ENCODE results near the gene TXNDC2. TPM values are rescaled to one million over a fixed set of nuclear protein-coding genes. Genes with fewer than 3 reads are reported as not detected.

Gene TXNDC2
- total RNA-seq = 0.10 TPM in 1 of 2 replicates, not detected in the other

DNA sequence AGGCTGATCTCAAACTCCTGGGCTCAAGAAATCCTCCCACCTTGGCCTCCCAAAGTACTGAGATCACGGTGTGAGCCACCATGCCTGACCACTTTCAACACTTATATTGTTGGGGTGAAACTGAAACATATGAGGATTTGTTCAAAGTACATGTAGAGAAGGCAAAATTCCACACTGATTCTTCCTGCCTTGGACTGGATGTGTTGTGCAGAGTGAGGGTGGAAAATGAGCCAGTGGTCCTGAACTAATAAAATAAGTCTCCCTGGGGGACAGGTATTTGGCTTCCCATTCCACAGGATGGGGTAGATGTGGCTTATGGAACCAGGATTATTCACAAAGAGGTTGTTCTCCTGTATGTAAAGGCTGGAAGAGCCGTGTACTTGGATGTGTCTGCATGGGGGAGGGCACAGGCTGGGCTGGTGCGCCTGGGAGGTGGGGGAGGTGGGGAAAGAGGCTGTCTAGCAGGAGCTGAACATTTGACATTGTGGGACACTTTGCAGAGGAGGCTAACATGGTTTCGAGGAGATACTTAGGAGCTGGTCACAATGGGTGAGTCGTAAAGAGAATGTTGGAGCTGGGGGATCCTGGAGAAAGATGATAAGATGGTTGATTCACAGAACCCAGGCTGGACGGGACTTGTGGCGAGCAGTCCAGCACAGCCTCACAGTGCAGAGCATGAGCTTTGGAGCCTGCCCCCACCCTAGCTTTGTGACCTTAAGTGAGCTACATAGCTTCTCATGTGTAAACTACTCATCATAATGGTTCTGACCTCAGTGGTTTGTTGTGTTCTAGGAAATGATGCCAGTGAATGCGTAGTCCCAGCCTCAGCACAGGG is at the start of gene TXNDC2:
Gene TXNDC2, plus strand, starts transcription at position 804 of the 835 bp plus-strand sequence. CDS start 708 bp downstream, outside the sequence.

DNA sequence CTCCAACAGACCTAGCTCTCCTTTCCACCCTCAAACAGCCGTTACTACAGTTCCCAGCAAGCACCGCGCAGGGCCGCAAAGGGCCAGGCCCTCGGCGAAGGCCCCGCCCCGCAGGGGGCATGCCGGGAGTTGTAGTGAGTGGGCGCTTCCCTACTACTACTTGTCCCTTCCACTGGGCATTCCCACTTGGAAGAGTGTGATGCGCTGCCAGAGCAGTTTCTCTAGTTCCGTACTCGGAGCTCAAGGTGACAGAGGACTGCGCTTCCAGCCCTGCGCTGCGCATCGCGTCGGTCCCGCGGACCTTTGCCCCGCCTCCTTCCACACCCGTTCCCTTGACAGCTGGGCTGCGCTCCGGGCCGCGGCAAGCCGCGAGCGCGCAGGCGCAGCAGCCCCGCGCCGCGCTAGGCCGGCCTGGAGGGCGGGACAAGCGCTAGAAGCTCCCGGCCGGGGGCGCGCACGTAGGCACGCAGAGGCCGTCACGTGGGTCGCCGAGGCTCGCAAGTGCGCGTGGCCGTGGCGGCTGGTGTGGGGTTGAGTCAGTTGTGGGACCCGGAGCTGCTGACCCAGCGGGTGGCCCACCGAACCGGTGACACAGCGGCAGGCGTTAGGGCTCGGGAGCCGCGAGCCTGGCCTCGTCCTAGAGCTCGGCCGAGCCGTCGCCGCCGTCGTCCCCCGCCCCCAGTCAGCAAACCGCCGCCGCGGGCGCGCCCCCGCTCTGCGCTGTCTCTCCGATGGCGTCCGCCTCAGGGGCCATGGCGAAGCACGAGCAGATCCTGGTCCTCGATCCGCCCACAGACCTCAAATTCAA is 28.0 kb downstream of the TXNDC2 start, which contains the start of gene VAPA:
Gene VAPA, plus strand, starts transcription at position 491 of the 808 bp plus-strand sequence. Its CDS starts 241 bp downstream, at position 732.

Small RNA genes within 50 kb of the gene (small RNA-seq; reads per million reads assigned to genes)
- not detected for gene RNA5SP449
- gene RNA5SP450 = 0.21 reads per million

Other genes with a start within 250 kb of the TXNDC2 start
- gene RAB31, start 177.7 kb upstream of the TXNDC2 start, total RNA-seq = 26.8 and 33.6 TPM in 2 replicates
- 211 and 318 TPM in 2 replicates for gene VAPA, start 28.0 kb downstream of the TXNDC2 start, total RNA-seq